ENCODE data around the gene ZNF205. TPM values are rescaled to one million over a fixed set of nuclear protein-coding genes. Genes with fewer than 3 reads are reported as not detected.
A peak's percentile ranks its signal among the peaks of the same experiment; 100 is the strongest.

The ZNF205 gene
- total and polyA plus RNA-seq, 9 of the 15 experiments (the other 6 are each of a cell fraction or from before 2014, with no cell fraction given): 2.4 to 11.8 (median 5.1) TPM; not detected in 2

DNA sequence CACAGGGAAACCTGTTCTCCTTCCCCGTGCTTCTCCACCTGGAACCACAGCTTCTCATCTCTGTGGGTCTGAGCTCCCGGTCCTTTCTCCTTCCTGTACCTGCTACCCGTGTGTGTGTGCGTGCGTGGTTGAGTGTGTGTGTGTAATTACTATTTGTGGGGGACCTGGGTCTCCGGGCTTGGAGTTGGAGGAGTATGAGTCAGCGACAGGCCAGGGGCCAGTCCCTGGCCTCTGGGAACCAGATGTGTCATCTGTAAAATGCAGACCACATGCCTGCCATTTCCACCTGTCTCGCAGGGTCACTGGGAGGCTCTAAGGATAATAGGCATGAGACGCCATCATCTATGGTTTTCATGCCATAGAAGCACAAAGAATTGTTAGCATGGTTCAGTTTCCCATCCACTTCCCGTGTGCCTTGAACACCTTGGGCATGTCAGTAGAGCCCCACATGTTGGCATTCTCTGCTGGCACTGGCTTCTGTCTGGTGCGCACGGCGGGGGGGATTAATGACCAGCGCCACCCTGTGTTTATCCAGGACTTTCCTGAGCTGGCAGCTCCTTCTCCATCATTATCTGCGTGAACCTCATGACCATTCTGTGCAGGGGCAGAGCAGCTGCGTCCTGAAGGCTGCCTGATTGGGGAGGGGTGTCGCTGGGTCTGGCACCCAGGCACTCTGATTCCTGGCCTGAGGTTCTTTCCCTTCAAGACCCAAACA lies 1.5 kb downstream of the ZNF205 start (continued):
- no peak for TF ChIP-seq E2F8 (IDR thresholded peaks at IDR 0.05; ENCODE audit: low read depth, partially characterized antibody)
- no peak for TF ChIP-seq CREB3L1 (IDR thresholded peaks at IDR 0.05; ENCODE audit: borderline replicate concordance, low read depth)
- no peak for TF ChIP-seq MYC (IDR thresholded peaks at IDR 0.05; ENCODE audit: low read depth, low read length)
- TF ChIP-seq MYC (CRISPR knock-in tag; IDR thresholded peaks at IDR 0.05; ENCODE audit: borderline replicate concordance, low read depth): no peak
- TF ChIP-seq LEF1 (IDR thresholded peaks at IDR 0.05): no peak
- TF ChIP-seq, protein P1, sequence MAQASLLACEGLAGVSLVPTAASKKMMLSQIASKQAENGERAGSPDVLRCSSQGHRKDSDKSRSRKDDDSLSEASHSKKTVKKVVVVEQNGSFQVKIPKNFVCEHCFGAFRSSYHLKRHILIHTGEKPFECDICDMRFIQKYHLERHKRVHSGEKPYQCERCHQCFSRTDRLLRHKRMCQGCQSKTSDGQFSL (CRISPR knock-in tag; IDR thresholded peaks at IDR 0.05): peak; percentile 55; the same call in 1 of the 2 replicates
- TF ChIP-seq, protein P1 (tag; IDR thresholded peaks at IDR 0.05): no peak
- TF ChIP-seq MEIS2 (IDR thresholded peaks at IDR 0.05; ENCODE audit: partially characterized antibody): no peak
- no peak for TF ChIP-seq CBX8 (IDR thresholded peaks at IDR 0.05; ENCODE audit: borderline replicate concordance, extremely low read depth, low read depth, low read length, poor library complexity, severe bottlenecking)
- TF ChIP-seq, protein P2, sequence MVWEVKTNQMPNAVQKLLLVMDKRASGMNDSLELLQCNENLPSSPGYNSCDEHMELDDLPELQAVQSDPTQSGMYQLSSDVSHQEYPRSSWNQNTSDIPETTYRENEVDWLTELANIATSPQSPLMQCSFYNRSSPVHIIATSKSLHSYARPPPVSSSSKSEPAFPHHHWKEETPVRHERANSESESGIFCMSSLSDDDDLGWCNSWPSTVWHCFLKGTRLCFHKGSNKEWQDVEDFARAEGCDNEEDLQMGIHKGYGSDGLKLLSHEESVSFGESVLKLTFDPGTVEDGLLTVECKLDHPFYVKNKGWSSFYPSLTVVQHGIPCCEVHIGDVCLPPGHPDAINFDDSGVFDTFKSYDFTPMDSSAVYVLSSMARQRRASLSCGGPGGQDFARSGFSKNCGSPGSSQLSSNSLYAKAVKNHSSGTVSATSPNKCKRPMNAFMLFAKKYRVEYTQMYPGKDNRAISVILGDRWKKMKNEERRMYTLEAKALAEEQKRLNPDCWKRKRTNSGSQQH (CRISPR knock-in tag; IDR thresholded peaks at IDR 0.05): no peak
- TF ChIP-seq STAT5B (CRISPR knock-in tag; IDR thresholded peaks at IDR 0.05): no peak
- no peak for TF ChIP-seq ZNF717 (CRISPR knock-in tag; IDR thresholded peaks at IDR 0.05)
- TF ChIP-seq, protein P3, sequence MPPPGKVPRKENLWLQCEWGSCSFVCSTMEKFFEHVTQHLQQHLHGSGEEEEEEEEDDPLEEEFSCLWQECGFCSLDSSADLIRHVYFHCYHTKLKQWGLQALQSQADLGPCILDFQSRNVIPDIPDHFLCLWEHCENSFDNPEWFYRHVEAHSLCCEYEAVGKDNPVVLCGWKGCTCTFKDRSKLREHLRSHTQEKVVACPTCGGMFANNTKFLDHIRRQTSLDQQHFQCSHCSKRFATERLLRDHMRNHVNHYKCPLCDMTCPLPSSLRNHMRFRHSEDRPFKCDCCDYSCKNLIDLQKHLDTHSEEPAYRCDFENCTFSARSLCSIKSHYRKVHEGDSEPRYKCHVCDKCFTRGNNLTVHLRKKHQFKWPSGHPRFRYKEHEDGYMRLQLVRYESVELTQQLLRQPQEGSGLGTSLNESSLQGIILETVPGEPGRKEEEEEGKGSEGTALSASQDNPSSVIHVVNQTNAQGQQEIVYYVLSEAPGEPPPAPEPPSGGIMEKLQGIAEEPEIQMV (tag; conservative IDR thresholded peaks at IDR 0.05; ENCODE audit: low read depth): no peak
- no peak for TF ChIP-seq HMGN3 (IDR thresholded peaks at IDR 0.05; ENCODE audit: borderline replicate concordance, extremely low read depth, insufficient read length, low read depth, low read length)
- no peak for TF ChIP-seq NR3C1 (CRISPR knock-in tag; IDR thresholded peaks at IDR 0.05)
- TF ChIP-seq NONO (IDR thresholded peaks at IDR 0.05; ENCODE audit: low read depth in 2 of 2, low read length in 1 of 2): no peak
- TF ChIP-seq, protein P4, sequence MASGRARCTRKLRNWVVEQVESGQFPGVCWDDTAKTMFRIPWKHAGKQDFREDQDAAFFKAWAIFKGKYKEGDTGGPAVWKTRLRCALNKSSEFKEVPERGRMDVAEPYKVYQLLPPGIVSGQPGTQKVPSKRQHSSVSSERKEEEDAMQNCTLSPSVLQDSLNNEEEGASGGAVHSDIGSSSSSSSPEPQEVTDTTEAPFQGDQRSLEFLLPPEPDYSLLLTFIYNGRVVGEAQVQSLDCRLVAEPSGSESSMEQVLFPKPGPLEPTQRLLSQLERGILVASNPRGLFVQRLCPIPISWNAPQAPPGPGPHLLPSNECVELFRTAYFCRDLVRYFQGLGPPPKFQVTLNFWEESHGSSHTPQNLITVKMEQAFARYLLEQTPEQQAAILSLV (tag; IDR thresholded peaks at IDR 0.05): no peak
